Lung microvascular endothelial cell (primary cell): ENCODE data around the gene RBCK1. TPM values are rescaled to one million over a fixed set of nuclear protein-coding genes. Genes with fewer than 3 reads are reported as not detected.
"Not testable (repeated sequence)": the region's sequence is repeated elsewhere in the genome, so short reads cannot be mapped to it uniquely, and the experiment has no call there.

ENCODE experiments used
- DNase-seq, 2 donors: peaks; one replicate each; pipeline versions ENCODE4 v3.0.0 to v3.0.0-alpha.2; 2010; ENCODE audit warnings: low read depth in 2 of 2
- total RNA-seq: library from RNA; depleted of rRNA; stranded (reverse); fragments of >200 nt; gene quantifications from 2 replicates; pipeline ENCODE4 v1.2.1, GENCODE V29; 2014

RBCK1 gene
- total RNA-seq, 1 donor from 2014 or later, result 76.6 TPM

DNA sequence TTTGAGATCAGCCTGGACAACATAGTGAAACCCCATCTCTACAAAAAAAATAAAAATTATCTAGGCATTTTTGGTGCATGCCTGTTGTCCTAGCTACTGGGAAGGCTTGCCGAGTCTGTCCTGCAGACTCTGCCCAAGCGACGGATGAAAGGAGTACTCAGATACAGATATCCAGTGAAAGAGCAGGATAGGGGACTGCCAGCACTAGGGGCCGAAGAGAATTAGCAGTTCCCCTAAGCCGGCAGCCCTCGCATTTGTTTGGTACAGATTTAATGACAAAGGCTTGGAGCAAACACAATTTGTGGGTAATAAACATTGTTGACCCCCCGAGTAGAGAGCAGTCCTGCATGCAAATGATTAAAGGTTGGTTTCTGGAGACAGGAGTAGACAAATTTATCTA, 59.7 kb downstream of the RBCK1 start:
- DNase-seq, result no peak

- no peak for DNase-seq
Observed at GRCh38 chr20:469746-470490, 61.8 kb downstream of the RBCK1 start.

- no peak for DNase-seq
Observed at GRCh38 chr20:472137-472846, 64.2 kb downstream of the RBCK1 start.

GRCh38 chr20:472889-473292, 64.8 kb downstream of the RBCK1 start:
- DNase-seq, result no peak

DNA sequence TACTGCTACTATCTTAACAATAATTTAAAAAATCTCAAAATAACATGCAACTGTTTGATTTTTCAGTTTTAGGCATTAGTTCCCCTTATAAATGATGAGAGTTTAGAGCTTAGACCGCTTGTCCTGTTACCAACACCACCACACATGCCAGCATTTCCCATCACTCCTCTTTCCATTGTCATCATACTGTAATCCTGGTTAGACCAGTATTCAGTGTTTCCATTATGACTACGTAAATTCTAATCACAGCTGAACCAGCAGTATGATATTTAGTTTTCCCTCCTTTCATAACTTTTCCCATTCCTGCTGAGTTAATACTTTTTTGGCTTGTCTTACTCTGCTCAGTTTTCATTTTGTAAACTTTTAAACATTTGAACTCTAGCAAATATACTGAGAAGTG, 66.5 kb downstream of the RBCK1 start:
- DNase-seq, result peak in 1 of 2 donors; percentile 88

DNA sequence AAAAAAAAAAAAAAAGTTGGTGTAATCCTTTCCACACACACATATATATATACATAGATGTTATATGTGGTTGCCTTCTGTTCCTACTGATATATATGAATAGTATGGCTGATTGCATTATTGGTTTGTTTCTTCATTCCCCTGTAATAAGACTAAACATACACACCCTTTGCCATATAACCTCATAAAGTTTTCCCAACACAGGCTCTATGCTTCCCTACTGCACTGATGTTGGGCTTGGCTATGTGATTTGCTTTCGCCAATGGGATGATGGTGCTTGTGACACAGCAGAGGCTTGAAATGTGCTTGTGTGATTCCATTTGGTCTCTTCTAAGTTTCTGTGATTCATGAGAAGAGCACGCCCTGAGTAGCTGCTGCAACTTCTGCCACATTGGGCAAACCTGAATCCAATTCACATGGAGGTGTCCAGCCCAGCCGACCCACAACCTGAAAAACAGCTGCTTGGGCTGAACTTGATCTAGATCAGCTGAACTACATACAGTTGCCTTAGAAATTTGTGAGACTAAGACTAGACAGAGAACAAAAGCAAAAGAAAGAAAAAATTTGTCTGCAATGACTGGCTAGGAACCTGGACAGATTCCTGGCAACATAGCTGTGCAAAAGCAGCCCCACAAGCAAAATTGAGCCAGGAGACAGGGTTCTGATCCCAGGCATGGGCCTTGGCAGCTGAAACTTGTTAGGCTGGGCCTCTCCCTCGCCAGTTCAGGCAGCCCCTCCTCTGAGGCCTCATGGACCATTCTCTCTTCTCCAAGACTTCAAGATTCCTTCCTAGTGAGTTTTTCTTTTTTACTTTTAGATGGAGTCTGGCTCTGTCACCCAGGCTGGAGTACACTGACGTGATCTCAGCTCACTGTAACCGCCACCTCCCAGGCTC, 67.6 kb downstream of the RBCK1 start:
- no peak for DNase-seq

- not testable (repeated sequence) for DNase-seq
Observed at GRCh38 chr20:476561-477249, 68.6 kb downstream of the RBCK1 start.

DNA sequence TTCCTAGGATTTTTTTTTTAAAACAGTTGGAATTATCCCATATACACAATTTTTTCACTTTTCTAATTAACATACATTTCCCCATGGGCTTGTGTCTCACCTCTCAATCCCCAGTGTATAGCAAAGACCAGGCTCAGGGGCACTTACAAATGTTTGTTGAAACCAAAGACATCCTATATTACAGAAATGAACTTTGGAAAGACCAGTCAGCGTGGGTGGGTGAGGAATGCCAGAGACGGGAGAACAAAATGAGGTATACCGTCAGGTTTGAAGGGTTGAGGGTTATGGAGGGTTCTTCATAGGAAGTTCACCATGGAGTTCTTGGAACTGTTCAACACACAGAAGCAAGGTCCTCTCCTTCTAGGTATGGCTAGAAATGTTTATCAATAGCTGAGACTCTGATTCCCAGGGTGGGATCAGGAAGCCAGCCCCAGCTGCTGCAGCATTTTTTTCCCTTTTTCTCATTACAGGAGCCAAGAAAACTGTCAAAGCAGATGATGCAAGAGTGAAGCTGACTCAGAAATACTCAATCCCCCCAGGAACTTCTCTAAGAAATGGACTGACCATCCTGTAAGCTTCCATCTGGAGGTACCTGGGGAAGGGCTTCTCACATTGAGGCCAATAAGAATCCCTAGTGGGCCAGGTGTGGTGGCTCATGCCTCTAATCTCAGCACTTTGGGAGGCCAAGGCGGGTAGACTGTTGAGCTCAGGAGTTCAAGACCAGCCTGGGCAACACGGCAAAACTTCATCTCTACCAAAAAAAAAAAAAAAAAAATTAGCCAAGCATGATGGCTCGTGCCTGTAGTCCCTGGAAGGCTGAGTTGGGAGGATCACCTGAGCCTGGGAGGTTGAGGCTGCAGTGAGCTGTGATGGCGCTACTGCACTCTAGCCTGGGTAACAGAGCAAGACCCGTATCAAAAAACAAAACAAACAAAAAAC, 70.2 kb downstream of the RBCK1 start:
- DNase-seq, result no peak

GRCh38 chr20:478949-479429, 70.9 kb downstream of the RBCK1 start:
- peak; percentile 72 to 81 for DNase-seq

- peak in 1 of 2 donors; percentile 30 for DNase-seq
Observed at GRCh38 chr20:479487-479886, 71.4 kb downstream of the RBCK1 start.

DNA sequence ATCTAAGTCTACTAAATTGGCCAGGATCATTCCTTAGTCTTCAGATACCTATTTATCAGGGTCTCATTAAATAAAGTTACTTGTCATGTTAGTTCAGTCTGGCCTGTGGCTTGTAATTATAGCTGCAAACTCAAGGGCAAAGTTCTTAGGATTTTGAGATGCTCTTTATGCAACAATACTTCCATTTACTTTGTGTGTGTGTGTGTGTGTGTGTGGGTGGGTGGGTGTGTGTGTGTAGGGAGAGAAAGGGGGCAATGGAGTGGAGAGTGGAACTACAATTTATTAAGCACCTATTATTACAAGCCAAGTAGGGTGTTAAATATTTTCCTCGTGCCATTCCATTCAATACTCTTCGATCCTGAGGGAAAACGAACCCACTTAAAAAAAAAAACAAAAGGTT, 71.9 kb downstream of the RBCK1 start:
- no peak for DNase-seq

GRCh38 chr20:481167-481566, 73.1 kb downstream of the RBCK1 start:
- DNase-seq, result no peak

Other genes with a start within 250 kb of the RBCK1 start
- not detected in 2 replicates for gene DEFB128, start 218.6 kb upstream of the RBCK1 start, total RNA-seq
- not detected in 2 replicates for gene DEFB129, start 181.0 kb upstream of the RBCK1 start, total RNA-seq
- not detected in 2 replicates for gene DEFB132, start 150.6 kb upstream of the RBCK1 start, total RNA-seq
- gene C20orf96, start 117.5 kb upstream of the RBCK1 start, total RNA-seq, result 1.4 and 2.4 TPM in 2 replicates
- 12.9 and 19.0 TPM in 2 replicates for gene ZCCHC3, start 110.7 kb upstream of the RBCK1 start, total RNA-seq
- gene SOX12, start 82.7 kb upstream of the RBCK1 start, total RNA-seq, result 2.2 and 2.8 TPM in 2 replicates
- 9.7 and 9.8 TPM in 2 replicates for gene NRSN2, start 61.2 kb upstream of the RBCK1 start, total RNA-seq
- gene TRIB3, start 27.5 kb upstream of the RBCK1 start, total RNA-seq, result 26.6 and 36.1 TPM in 2 replicates
- 12.6 and 16.9 TPM in 2 replicates for gene TBC1D20, start 54.2 kb downstream of the RBCK1 start, total RNA-seq
- gene CSNK2A1, start 135.5 kb downstream of the RBCK1 start, total RNA-seq, result 63.0 and 74.8 TPM in 2 replicates
- gene TCF15, start 202.0 kb downstream of the RBCK1 start, total RNA-seq, result 0.60 and 0.87 TPM in 2 replicates
- gene SRXN1, start 244.9 kb downstream of the RBCK1 start, total RNA-seq, result 21.2 and 25.7 TPM in 2 replicates